IPS-18c (cell line): Measurements from ENCODE around the gene TBX5.

ENCODE experiments used
- H3K4me3 ChIP-seq: 2 replicates; pipeline ENCODE4 v1.7.0; 2013; ENCODE audit warnings: low read depth, mild to moderate bottlenecking, low read length, moderate library complexity; ENCODE audit not compliant: insufficient read depth
- H3K9me3 ChIP-seq: one replicate; pipeline ENCODE4 v1.6.1; 2013; ENCODE audit warnings: mild to moderate bottlenecking, low read length, moderate library complexity; ENCODE audit not compliant: control insufficient read depth, insufficient read depth

The TBX5 gene

GRCh38 chr12:114316076-114316475 is 89.9 kb downstream of the TBX5 start:
- Histone ChIP-seq H3K9me3 (no peaks in the 10 kb centered on the region), H3K4me3 (no peak overlapping the region)

- H3K4me3 ChIP-seq = no peak overlapping the region
- H3K9me3 ChIP-seq = no peaks in the 10 kb centered on the region
Observed at GRCh38 chr12:114314974-114315720, 90.8 kb downstream of the TBX5 start.

GRCh38 chr12:114314403-114314802 is 91.5 kb downstream of the TBX5 start:
- Histone ChIP-seq H3K9me3 (no peaks in the 10 kb centered on the region), H3K4me3 (no peak overlapping the region)

GRCh38 chr12:114313910-114314309 is 92.0 kb downstream of the TBX5 start:
- Histone ChIP-seq H3K9me3 (no peaks in the 10 kb centered on the region), H3K4me3 (no peak overlapping the region)

GRCh38 chr12:114311974-114312373 is 94.0 kb downstream of the TBX5 start:
- H3K4me3 ChIP-seq = no peak overlapping the region
- no peaks in the 10 kb centered on the region for H3K9me3 ChIP-seq

GRCh38 chr12:114306646-114307045 is 99.3 kb downstream of the TBX5 start:
- Histone ChIP-seq H3K4me3 (no peak overlapping the region), H3K9me3 (no peaks in the 10 kb centered on the region)

GRCh38 chr12:114305446-114305845 is 100.5 kb downstream of the TBX5 start:
- H3K9me3 ChIP-seq = no peaks in the 10 kb centered on the region
- no peak overlapping the region for H3K4me3 ChIP-seq
